Left renal cortex interstitium (tissue), 4 donors: Measurements from ENCODE around the gene DYNC1I2. TPM values are rescaled to one million over a fixed set of nuclear protein-coding genes. Genes with fewer than 3 reads are reported as not detected.
"Not testable (repeated sequence)": the region's sequence is repeated elsewhere in the genome, so short reads cannot be mapped to it uniquely, and the experiment has no call there.

Experiments used
- DNase-seq, 4 donors: peaks; one replicate each; pipeline ENCODE4 v3.0.0-alpha.2; 2013; ENCODE audit warnings: low read depth in 4 of 4, low spot score in 2 of 4, missing footprints in 1 of 4
- polyA plus RNA-seq, 4 donors: library from polyadenylated mRNA; unstranded; fragments of 120-200 nt; gene quantifications; one replicate each; pipeline ENCODE4 v1.2.1, GENCODE V29; 2013; ENCODE audit not compliant: insufficient read length in 4 of 4

The DYNC1I2 gene
- polyA plus RNA-seq, 4 donors: 168 to 209 (median 178) TPM

DNA sequence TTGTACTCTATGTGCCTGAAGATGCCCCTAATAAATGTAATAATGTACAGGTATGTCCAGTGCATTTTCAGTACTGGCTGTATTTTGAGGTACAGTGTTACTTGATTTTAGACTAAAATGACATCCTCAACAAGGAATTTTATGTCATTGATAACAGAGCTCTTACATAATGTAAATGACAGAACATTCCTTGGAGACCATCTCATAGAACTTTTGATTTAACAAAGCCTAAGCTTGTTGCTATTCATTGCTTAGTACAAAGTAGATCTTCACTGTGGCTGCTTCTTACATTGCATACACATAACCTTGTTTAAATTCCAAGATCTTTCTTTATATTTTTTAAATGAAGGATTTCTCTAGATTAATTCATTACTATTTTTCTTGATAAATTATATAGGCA lies 24.1 kb downstream of the DYNC1I2 start:
- DNase-seq: no peak

GRCh38 chr2:171712051-171712450 lies 24.8 kb downstream of the DYNC1I2 start:
- no peak for DNase-seq

- DNase-seq: no peak
Measured at GRCh38 chr2:171718720-171719119, 31.5 kb downstream of the DYNC1I2 start.

DNA sequence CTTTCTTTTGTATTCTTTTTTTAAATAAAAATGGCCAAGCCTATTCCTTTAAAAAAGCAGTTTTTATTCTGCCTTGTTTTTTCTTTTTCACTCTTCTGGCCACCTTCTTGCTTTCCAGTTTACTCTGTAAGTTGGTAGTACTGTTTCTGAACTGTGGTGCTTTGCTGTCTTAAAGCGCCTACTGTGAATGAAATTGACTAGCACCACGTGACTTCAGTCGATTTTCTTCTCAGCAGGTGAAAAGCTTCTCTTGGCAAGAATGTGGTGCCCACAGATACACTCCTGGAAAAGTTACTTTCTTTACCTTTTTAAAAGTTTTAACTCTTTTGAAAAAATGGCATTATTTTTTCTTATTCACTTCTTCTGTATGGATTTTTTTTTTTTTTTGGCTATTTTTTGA lies 32.4 kb downstream of the DYNC1I2 start:
- no peak for DNase-seq

- DNase-seq: no peak
Measured at GRCh38 chr2:171723716-171724683, 36.7 kb downstream of the DYNC1I2 start.

- no peak for DNase-seq
Measured at GRCh38 chr2:171726847-171727450, 39.7 kb downstream of the DYNC1I2 start.

- DNase-seq: no peak
Measured at GRCh38 chr2:171728989-171729951, 42.0 kb downstream of the DYNC1I2 start.

DNA sequence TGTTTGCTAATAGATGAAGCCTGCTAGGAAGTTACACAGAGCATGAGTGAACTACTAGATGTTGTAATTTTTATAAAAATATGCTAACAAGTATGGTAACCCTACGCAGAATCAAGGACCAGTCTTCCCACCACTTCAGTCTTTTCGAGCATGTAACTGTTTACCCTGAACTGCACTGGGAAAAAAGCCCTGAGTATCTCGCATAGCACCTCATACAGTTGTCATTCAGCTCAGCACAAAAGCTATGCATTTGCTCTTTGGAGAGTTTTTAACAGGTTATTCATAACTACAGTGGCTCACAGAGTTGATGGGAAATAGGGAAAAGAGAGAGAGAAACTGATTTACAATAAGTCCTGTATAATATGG lies 42.7 kb downstream of the DYNC1I2 start:
- no peak for DNase-seq

- no peak for DNase-seq
Measured at GRCh38 chr2:171735991-171736710, 48.9 kb downstream of the DYNC1I2 start.

DNA sequence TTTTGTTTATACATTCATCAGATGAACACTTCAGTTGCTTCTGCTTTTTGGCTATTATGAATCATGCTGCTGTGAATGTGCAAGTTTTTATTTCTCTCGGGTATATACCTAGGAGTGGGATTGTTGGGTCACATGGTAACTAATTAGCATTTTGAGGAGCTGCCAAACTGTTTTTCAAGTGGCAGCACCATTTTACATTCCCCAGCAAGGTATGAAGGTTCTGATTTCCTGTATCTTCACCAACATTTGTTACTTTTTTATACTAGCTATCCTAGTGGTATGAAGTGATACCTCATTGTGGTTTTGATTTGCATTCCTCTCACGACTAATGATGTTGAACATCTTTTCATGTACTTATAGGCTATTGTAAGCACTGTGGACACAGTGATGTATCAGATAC lies 53.9 kb downstream of the DYNC1I2 start:
- DNase-seq: no peak

DNA sequence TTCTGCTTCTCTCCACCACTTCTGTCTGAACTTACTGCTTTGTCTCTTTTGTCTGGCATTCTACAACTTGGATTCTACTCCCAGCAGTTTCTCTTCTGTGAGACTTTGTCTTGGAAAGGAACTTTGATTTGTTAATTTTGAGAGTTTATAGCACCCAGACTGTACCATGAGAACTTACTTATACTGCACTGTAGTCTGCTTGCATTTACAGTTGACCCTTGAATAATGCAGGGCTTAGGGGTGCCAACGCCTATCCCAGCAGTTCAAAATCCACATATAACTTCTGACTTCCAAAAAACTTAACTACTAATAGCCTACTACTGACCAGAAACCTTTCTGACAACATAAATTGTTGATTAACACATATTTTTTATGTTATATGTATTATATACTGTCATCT lies 55.5 kb downstream of the DYNC1I2 start:
- no peak for DNase-seq

GRCh38 chr2:171745141-171745540 lies 57.9 kb downstream of the DYNC1I2 start:
- no peak for DNase-seq

DNA sequence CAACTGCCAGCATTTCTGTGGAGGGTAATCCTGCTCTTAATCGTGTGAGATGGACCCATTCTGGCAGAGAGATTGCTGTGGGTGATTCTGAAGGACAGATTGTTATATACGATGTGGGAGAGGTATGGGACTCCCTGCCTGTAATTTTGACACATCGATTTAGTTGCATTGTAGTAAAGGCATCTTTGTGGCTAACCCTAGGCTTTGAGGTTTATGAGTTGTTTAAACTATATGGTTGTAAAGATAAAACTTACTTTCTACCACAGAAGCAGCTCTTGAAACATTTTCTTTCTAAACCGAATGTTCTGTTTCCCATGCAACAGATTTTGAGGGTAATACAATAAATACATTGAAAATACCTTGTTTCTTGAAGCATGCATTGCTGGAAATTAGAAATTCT lies 58.5 kb downstream of the DYNC1I2 start:
- no peak for DNase-seq

- DNase-seq: no peak
Measured at GRCh38 chr2:171747371-171747770, 60.1 kb downstream of the DYNC1I2 start.

DNA sequence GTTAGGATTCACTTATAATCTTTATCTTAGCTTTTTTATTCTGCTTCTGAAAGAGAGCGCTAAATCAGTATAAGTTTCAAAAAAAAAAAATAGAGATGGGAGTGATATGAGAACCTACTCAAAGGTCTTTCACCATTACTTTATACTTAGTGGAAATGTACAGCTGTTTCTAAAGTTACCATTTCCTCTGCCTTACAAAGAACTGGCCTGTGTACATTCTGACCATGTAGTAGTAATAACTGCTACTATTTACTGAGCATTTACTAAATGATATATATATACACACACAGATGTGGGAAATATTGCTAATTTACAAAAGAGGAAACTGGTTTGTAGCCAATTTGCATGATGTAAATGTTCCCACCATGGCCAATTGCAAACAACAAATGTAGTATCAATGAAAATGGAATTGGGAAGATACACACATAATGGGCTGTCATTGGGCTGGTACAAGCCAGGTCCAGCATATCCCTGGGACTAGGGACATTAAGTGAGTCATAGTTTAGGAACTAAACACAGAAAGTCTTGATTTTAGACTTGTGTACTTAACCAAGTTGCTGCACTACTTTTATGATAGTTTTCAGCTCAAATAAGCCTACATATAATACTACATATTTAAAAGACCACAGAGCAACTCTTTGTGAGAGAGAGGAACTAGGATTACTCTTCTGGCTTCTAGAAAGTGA lies 67.1 kb downstream of the DYNC1I2 start:
- DNase-seq: no peak

DNA sequence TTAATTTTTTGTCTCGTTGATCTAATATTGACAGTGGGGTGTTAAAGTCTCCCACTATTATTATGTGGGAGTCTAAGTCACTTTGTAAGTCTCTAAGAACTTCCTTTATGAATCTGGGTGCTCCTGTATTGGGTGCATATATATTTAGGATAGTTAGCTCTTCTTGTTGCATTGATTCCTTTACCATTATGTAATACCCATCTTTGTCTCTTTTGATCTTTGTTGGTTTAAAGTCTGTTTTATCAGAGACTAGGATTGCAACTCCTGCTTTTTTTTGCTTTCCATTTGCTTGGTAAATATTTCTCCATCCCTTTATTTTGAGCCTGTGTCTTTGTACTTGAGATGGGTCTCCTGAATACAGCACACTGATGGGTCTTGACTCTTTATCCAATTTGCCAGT lies 71.5 kb downstream of the DYNC1I2 start:
- DNase-seq: not testable (repeated sequence)

GRCh38 chr2:171761176-171761575 lies 73.9 kb downstream of the DYNC1I2 start:
- DNase-seq: not testable (repeated sequence)

- DNase-seq: no peak
Measured at GRCh38 chr2:171762879-171763573, 75.8 kb downstream of the DYNC1I2 start.

- no peak for DNase-seq
Measured at GRCh38 chr2:171763602-171764001, 76.3 kb downstream of the DYNC1I2 start.
